ENCODE results near the gene SPATA31E1. TPM values are rescaled to one million over a fixed set of nuclear protein-coding genes. Genes with fewer than 3 reads are reported as not detected.

The SPATA31E1 gene
- total RNA-seq = not detected in 2 replicates

GRCh38 chr9:87882627-87883026 is at the start of gene SPATA31E1:
Gene SPATA31E1, plus strand, starts transcription at chr9:87882877. Its CDS starts 15 bp downstream, at chr9:87882892.

GRCh38 chr9:87917662-87918061 is 35.0 kb downstream of the SPATA31E1 start, which contains the start of gene SPATA31C1:
Gene SPATA31C1, plus strand, starts transcription at chr9:87917962.

Other genes with a start within 250 kb of the SPATA31E1 start
- 167 and 478 TPM in 2 replicates for gene CTSL, start 156.8 kb upstream of the SPATA31E1 start, total RNA-seq
- not detected in 2 replicates for gene SPATA31C1, start 35.1 kb downstream of the SPATA31E1 start, total RNA-seq
- 3.9 and 4.7 TPM in 2 replicates for gene CDK20, start 91.7 kb downstream of the SPATA31E1 start, total RNA-seq

Data from smooth muscle cell of the pulmonary artery (primary cell).